Liver (tissue), 9 donors: ENCODE results near the gene GNLY. TPM values are rescaled to one million over a fixed set of nuclear protein-coding genes. Genes with fewer than 3 reads are reported as not detected.

Experiments used
- DNase-seq: peaks from one replicate; pipeline ENCODE4 v3.0.0-alpha.2; 2017; ENCODE audit warnings: low spot score
- H3K27ac ChIP-seq, 2 donors: one replicate each; pipeline ENCODE4 v1.7.0; 2013; ENCODE audit warnings: inconsistent platforms in 2 of 2, low read length in 2 of 2, control low read depth in 1 of 2, low read depth in 1 of 2, mild to moderate bottlenecking in 1 of 2
- H3K27me3 ChIP-seq, 4 donors: one replicate each; pipeline versions ENCODE4 v1.6.1 to v1.7.0; 2013; ENCODE audit warnings: low read length in 3 of 4, inconsistent platforms in 1 of 4, mild to moderate bottlenecking in 1 of 4, moderate library complexity in 1 of 4; ENCODE audit not compliant: control insufficient read depth in 4 of 4, insufficient read depth in 4 of 4
- H3K36me3 ChIP-seq, 4 donors: one replicate each; pipeline versions ENCODE4 v1.6.1 to v1.7.0; 2013; ENCODE audit warnings: low read length in 3 of 4, mild to moderate bottlenecking in 3 of 4, low read depth in 1 of 4, moderate library complexity in 1 of 4; ENCODE audit not compliant: control insufficient read depth in 4 of 4, insufficient read depth in 3 of 4
- H3K4me1 ChIP-seq, 4 donors: one replicate each; pipeline versions ENCODE4 v1.6.1 to v1.7.0; 2013; ENCODE audit warnings: low read length in 3 of 4, mild to moderate bottlenecking in 3 of 4, moderate library complexity in 1 of 4; ENCODE audit not compliant: control insufficient read depth in 4 of 4, insufficient read depth in 4 of 4
- H3K4me3 ChIP-seq, 3 donors: one replicate each; pipeline versions ENCODE4 v1.6.1 to v1.7.0; 2013; ENCODE audit warnings: low read length in 3 of 3, control low read depth in 1 of 3, low read depth in 1 of 3, mild to moderate bottlenecking in 1 of 3
- H3K9ac ChIP-seq, 2 donors: one replicate each; pipeline ENCODE4 v1.7.0; 2013; ENCODE audit warnings: low read length in 2 of 2, mild to moderate bottlenecking in 2 of 2, moderate library complexity in 2 of 2, control low read depth in 1 of 2, low read depth in 1 of 2
- H3K9me3 ChIP-seq, 4 donors: one replicate each; pipeline versions ENCODE4 v1.6.1 to v1.7.0; 2013; ENCODE audit warnings: low read length in 3 of 4; ENCODE audit not compliant: control insufficient read depth in 4 of 4
- EGR1 ChIP-seq, 2 donors: IDR thresholded peaks; 2 replicates each; pipeline ENCODE4 v1.6.1; 2016 to 2018; ENCODE audit warnings: antibody characterized with exemption in 2 of 2, low read depth in 2 of 2
- FOXA1 ChIP-seq: IDR thresholded peaks from 2 replicates; pipeline ENCODE4 v1.6.1; 2016; ENCODE audit warnings: antibody characterized with exemption
- GABPA ChIP-seq, 2 donors: IDR thresholded peaks in 1 of 2; conservative IDR thresholded peaks in 1 of 2; 2 replicates each; pipeline ENCODE4 v1.6.1; 2016; ENCODE audit warnings: antibody characterized with exemption in 2 of 2, mild to moderate bottlenecking in 1 of 2, moderate library complexity in 1 of 2
- HNF4A ChIP-seq, 2 donors: conservative IDR thresholded peaks; 2 replicates each; pipeline ENCODE4 v1.6.1; 2016; ENCODE audit warnings: antibody characterized with exemption in 2 of 2, mild to moderate bottlenecking in 2 of 2
- HNF4G ChIP-seq: IDR thresholded peaks from 2 replicates; pipeline ENCODE4 v1.6.1; 2016; ENCODE audit warnings: antibody characterized with exemption
- NR2F2 ChIP-seq: IDR thresholded peaks from 2 replicates; pipeline ENCODE4 v1.6.1; 2016; ENCODE audit warnings: antibody characterized with exemption
- TAF1 ChIP-seq: conservative IDR thresholded peaks from 2 replicates; pipeline ENCODE4 v1.6.1; 2016; ENCODE audit warnings: antibody characterized with exemption, mild to moderate bottlenecking
- YY1 ChIP-seq: IDR thresholded peaks from 2 replicates; pipeline ENCODE4 v1.6.1; 2016; ENCODE audit warnings: antibody characterized with exemption, mild to moderate bottlenecking
- ZBTB33 ChIP-seq: IDR thresholded peaks from 2 replicates; pipeline ENCODE4 v1.6.1; 2016; ENCODE audit warnings: antibody characterized with exemption
- WGBS: extraction: QIAGEN DNeasy Blood & Tissue Kit; methylation state at CpG from one replicate; pipeline ENCODE4 v1.1.7; 2013; 5-methylcytosine and 5-hydroxymethylcytosine counted together
- polyA plus RNA-seq, 2 donors: library from polyadenylated mRNA; stranded (reverse) in 1 of 2; unstranded in 1 of 2; fragments of 200-250 nt in 1 of 2; fragments of >200 nt in 1 of 2; fragmentation: Nextera tagmentation in 1 of 2; extraction: Ambion mirVana in 1 of 2; gene quantifications; one replicate each; pipeline versions ENCODE4 v1.2.1 to v1.2.3, GENCODE V29; 2013 to 2015
- total RNA-seq, 2 donors: library from RNA; depleted of rRNA; stranded (reverse); fragments of >200 nt; gene quantifications; one replicate each; pipeline ENCODE4 v1.2.3, GENCODE V29; 2014
- TF ChIP-seq, protein P1 (sequence below): fragments of 150-350 bp; IDR thresholded peaks from 2 replicates; pipeline ENCODE4 v1.5.1; 2017; ENCODE audit warnings: improper control_type of control experiment, low read depth, low read length; ENCODE audit not compliant: missing input control
- donor health status: healthy.
- donor health status: healthy.
- donor health status: healthy.
- donor health status: healthy.
- donor health status: healthy.

Gene GNLY
- total and polyA plus RNA-seq, 4 donors, result 0.75 to 4.8 (median 1.3) TPM; not detected in 1

GRCh38 chr2:85716346-85716914 is 22.3 kb downstream of the GNLY start:
- Histone ChIP-seq H3K27ac (no peak overlapping the region), H3K36me3 (no peaks in the 10 kb centered on the region), H3K9me3 (no peaks in the 10 kb centered on the region), H3K4me1 (peaks cover 11 to 27% (median 19%) of the 10 kb centered on the region in 4 donors), H3K4me3 (no peak overlapping the region), H3K27me3 (no peaks in the 10 kb centered on the region), H3K9ac (no peak overlapping the region)
- TF ChIP-seq TAF1 (no peak), HNF4G (no peak), ZBTB33 (no peak), EGR1 (IDR thresholded peaks at IDR 0.05; ENCODE audit: low read depth in 2 of 2) (no peak), NR2F2 (no peak), FOXA1 (no peak), HNF4A (conservative IDR thresholded peaks at IDR 0.05) (no peak), GABPA (IDR thresholded peaks at IDR 0.05 in 1 of 2, conservative IDR thresholded peaks at IDR 0.05 in 1 of 2) (no peak)
- 89% methylated on average over 13 of the region's 13 CpGs for whole genome bisulfite sequencing
- DNase-seq, result no peak

- no peak for DNase-seq
- WGBS, result 89% methylated on average over 15 of the region's 15 CpGs
- H3K9ac ChIP-seq, result no peak overlapping the region
- H3K27me3 ChIP-seq, result no peaks in the 10 kb centered on the region
- no peak for TF ChIP-seq YY1
- TF ChIP-seq, protein P1, sequence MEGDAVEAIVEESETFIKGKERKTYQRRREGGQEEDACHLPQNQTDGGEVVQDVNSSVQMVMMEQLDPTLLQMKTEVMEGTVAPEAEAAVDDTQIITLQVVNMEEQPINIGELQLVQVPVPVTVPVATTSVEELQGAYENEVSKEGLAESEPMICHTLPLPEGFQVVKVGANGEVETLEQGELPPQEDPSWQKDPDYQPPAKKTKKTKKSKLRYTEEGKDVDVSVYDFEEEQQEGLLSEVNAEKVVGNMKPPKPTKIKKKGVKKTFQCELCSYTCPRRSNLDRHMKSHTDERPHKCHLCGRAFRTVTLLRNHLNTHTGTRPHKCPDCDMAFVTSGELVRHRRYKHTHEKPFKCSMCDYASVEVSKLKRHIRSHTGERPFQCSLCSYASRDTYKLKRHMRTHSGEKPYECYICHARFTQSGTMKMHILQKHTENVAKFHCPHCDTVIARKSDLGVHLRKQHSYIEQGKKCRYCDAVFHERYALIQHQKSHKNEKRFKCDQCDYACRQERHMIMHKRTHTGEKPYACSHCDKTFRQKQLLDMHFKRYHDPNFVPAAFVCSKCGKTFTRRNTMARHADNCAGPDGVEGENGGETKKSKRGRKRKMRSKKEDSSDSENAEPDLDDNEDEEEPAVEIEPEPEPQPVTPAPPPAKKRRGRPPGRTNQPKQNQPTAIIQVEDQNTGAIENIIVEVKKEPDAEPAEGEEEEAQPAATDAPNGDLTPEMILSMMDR, result no peak
- no peak for TF ChIP-seq HNF4A (conservative IDR thresholded peaks at IDR 0.05)
- no peak for TF ChIP-seq NR2F2
- no peak for TF ChIP-seq FOXA1
- no peak for TF ChIP-seq ZBTB33
- no peak for TF ChIP-seq TAF1
- no peak overlapping the region for H3K27ac ChIP-seq
- H3K4me3 ChIP-seq, result no peak overlapping the region
- H3K9me3 ChIP-seq, result no peaks in the 10 kb centered on the region
- no peaks in the 10 kb centered on the region for H3K36me3 ChIP-seq
- H3K4me1 ChIP-seq, result peaks cover 9 to 19% (median 13%) of the 10 kb centered on the region in 4 donors
These were observed 23.3 kb downstream of the GNLY start for GRCh38 chr2:85717308-85718008.
